GM13976 (cell line): Measurements from ENCODE around the gene TMCO4.
A peak's percentile ranks its signal among the peaks of the same experiment; 100 is the strongest.

ENCODE experiments used
- DNase-seq: peaks from one replicate; pipeline ENCODE4 v3.0.0; 2012; ENCODE audit warnings: low spot score
- CTCF ChIP-seq: IDR thresholded peaks from 2 replicates; pipeline ENCODE4 v1.5.1; 2012; ENCODE audit warnings: borderline replicate concordance, mild to moderate bottlenecking; ENCODE audit not compliant: insufficient read depth; ENCODE audit errors: extremely low read depth, missing control alignments, control extremely low read depth
- in situ Hi-C: fragments of 300-500 bp; cut with MboI; formaldehyde crosslinking; loops from one replicate; pipeline ENCODE4 v1.12.0; 2022; ENCODE audit warnings: low sequenced_read_pairs, mixed read lengths, inconsistent platforms; ENCODE audit not compliant: unreplicated experiment

TMCO4 gene

GRCh38 chr1:19813643-19813960 lies 13.9 kb upstream of the TMCO4 start:
- no peak for DNase-seq
- in situ Hi-C loops, result no loop called here
- no peak for TF ChIP-seq CTCF

- in situ Hi-C loops, result no loop called here
- no peak for DNase-seq
- no peak for TF ChIP-seq CTCF
Observed at GRCh38 chr1:19812875-19813642, 13.3 kb upstream of the TMCO4 start.

- peak; percentile 76 for TF ChIP-seq CTCF
- in situ Hi-C loops, result no loop called here
- DNase-seq, result peak; percentile 78
Observed at GRCh38 chr1:19811206-19811851, 11.6 kb upstream of the TMCO4 start.

- in situ Hi-C loops, result no loop called here
- no peak for DNase-seq
- no peak for TF ChIP-seq CTCF
Observed at GRCh38 chr1:19809044-19809750, 9.5 kb upstream of the TMCO4 start.

- TF ChIP-seq CTCF, result no peak
- DNase-seq, result no peak
- in situ Hi-C loops, result no loop called here
Observed at GRCh38 chr1:19808351-19808750, 8.6 kb upstream of the TMCO4 start.

GRCh38 chr1:19804831-19805251 lies 5.1 kb upstream of the TMCO4 start:
- in situ Hi-C loops, result no loop called here
- TF ChIP-seq CTCF, result no peak
- DNase-seq, result no peak
